GM23338 (cell line): ENCODE data around the gene RNF180. TPM values are rescaled to one million over a fixed set of nuclear protein-coding genes. Genes with fewer than 3 reads are reported as not detected.

ENCODE experiments used
- ATAC-seq: fragments of 200-7000 bp; cut with Tn5 transposase; 3 replicates; pipeline ENCODE4 v1.9.1; 2020
- DNase-seq: peaks from one replicate; pipeline ENCODE4 v3.0.0-alpha.2; 2015; ENCODE audit warnings: low spot score
- H2AFZ ChIP-seq: fragments of 200-600 bp; sonication (generic); 2 replicates; pipeline ENCODE4 v1.8.0; 2016; ENCODE audit warnings: antibody characterized with exemption, mild to moderate bottlenecking, moderate library complexity
- H3F3A ChIP-seq: fragments of 200-600 bp; sonication (generic); replicated peaks from 2 replicates; pipeline ENCODE4 v1.8.0; 2017; ENCODE audit warnings: antibody characterized with exemption, mixed run types, low read depth
- H3K27ac ChIP-seq: fragments of 200-600 bp; sonication (generic); 2 replicates; pipeline ENCODE4 v1.6.1; 2016; ENCODE audit warnings: low read depth
- H3K27me3 ChIP-seq: fragments of 200-600 bp; sonication (generic); 2 replicates; pipeline ENCODE4 v1.8.0; 2016; ENCODE audit warnings: mild to moderate bottlenecking, mixed run types, moderate library complexity; ENCODE audit not compliant: insufficient read depth
- H3K36me3 ChIP-seq: fragments of 200-600 bp; sonication (generic); 2 replicates; pipeline ENCODE4 v1.8.0; 2016; ENCODE audit warnings: mild to moderate bottlenecking; ENCODE audit not compliant: insufficient read depth
- H3K4me1 ChIP-seq: fragments of 200-600 bp; sonication (generic); 2 replicates; pipeline ENCODE4 v1.8.0; 2016; ENCODE audit warnings: mild to moderate bottlenecking, moderate library complexity; ENCODE audit not compliant: insufficient read depth
- H3K4me2 ChIP-seq: fragments of 200-600 bp; sonication (generic); 2 replicates; pipeline ENCODE4 v1.7.1; 2017; ENCODE audit warnings: mixed run types
- H3K4me3 ChIP-seq: fragments of 200-600 bp; sonication (generic); 2 replicates; pipeline ENCODE4 v1.6.1; 2016; ENCODE audit warnings: mixed run types
- H3K79me2 ChIP-seq: fragments of 200-600 bp; sonication (generic); replicated peaks from 2 replicates; pipeline ENCODE4 v1.8.0; 2017; ENCODE audit warnings: mild to moderate bottlenecking; ENCODE audit not compliant: insufficient read depth
- H3K9me2 ChIP-seq: fragments of 200-600 bp; sonication (generic); 2 replicates; pipeline ENCODE4 v1.8.0; 2017; ENCODE audit not compliant: insufficient read depth
- H4K20me1 ChIP-seq: fragments of 200-600 bp; sonication (generic); replicated peaks from 2 replicates; pipeline ENCODE4 v1.8.0; 2017; ENCODE audit warnings: mild to moderate bottlenecking; ENCODE audit not compliant: insufficient read depth
- H3K27ac Mint-ChIP-seq: 2 replicates; pipeline ENCODE4 v1.8.0; 2020; ENCODE audit warnings: inconsistent platforms, mild to moderate bottlenecking, moderate library complexity, mixed read lengths
- H3K27me3 Mint-ChIP-seq: 3 replicates; pipeline ENCODE4 v1.8.0; 2022; ENCODE audit warnings: low read depth, mild to moderate bottlenecking, moderate library complexity, mixed read lengths, inconsistent platforms; ENCODE audit not compliant: insufficient read depth, poor library complexity
- H3K36me3 Mint-ChIP-seq: 3 replicates; pipeline ENCODE4 v1.8.0; 2021; ENCODE audit warnings: low read depth, mild to moderate bottlenecking, inconsistent platforms, moderate library complexity, mixed read lengths
- H3K4me1 Mint-ChIP-seq: 3 replicates; pipeline ENCODE4 v1.8.0; 2020; ENCODE audit warnings: mild to moderate bottlenecking, inconsistent platforms, mixed read lengths
- H3K4me3 Mint-ChIP-seq: 3 replicates; pipeline ENCODE4 v1.8.0; 2021; ENCODE audit warnings: moderate library complexity, mild to moderate bottlenecking, inconsistent platforms, mixed read lengths
- H3K9me3 Mint-ChIP-seq: 3 replicates; pipeline ENCODE4 v1.8.0; 2020; ENCODE audit warnings: moderate library complexity, mild to moderate bottlenecking, inconsistent platforms, mixed read lengths
- CREB1 ChIP-seq: fragments of 250-450 bp; sonication (Bioruptor Pico); IDR thresholded peaks from 2 replicates; pipeline ENCODE4 v1.5.0; 2020; ENCODE audit warnings: low read depth, mild to moderate bottlenecking, moderate library complexity
- CTCF ChIP-seq, 2 experiments: fragments of 200-600 bp in 1 of 2; sonication (generic) in 1 of 2; conservative IDR thresholded peaks; 2 replicates each; pipeline versions ENCODE4 v1.5.1 to v1.6.1; 2016 to 2017; ENCODE audit warnings: antibody characterized with exemption in 2 of 2, low read depth in 2 of 2, mild to moderate bottlenecking in 2 of 2, moderate library complexity in 1 of 2
- ETS1 ChIP-seq: IDR thresholded peaks from 2 replicates; pipeline ENCODE4 v1.6.1; 2016; ENCODE audit warnings: antibody characterized with exemption
- JUNB ChIP-seq: IDR thresholded peaks from one replicate; pipeline ENCODE4 v1.6.1; 2016; ENCODE audit warnings: antibody characterized with exemption; ENCODE audit not compliant: unreplicated experiment
- NANOG ChIP-seq: IDR thresholded peaks from 2 replicates; pipeline ENCODE4 v1.6.1; 2016; ENCODE audit warnings: antibody characterized with exemption, borderline replicate concordance
- REST ChIP-seq: IDR thresholded peaks from one replicate; pipeline ENCODE4 v1.6.1; 2018; ENCODE audit warnings: antibody characterized with exemption; ENCODE audit not compliant: unreplicated experiment
- STAT1 ChIP-seq: IDR thresholded peaks from one replicate; pipeline ENCODE4 v1.6.1; 2016; ENCODE audit warnings: antibody characterized with exemption; ENCODE audit not compliant: unreplicated experiment
- ZNF114 ChIP-seq: fragments of 250-450 bp; sonication (Bioruptor Pico); IDR thresholded peaks from 2 replicates; pipeline ENCODE4 v1.5.0; 2020; ENCODE audit warnings: mild to moderate bottlenecking, moderate library complexity
- ZNF331 ChIP-seq: fragments of 250-450 bp; sonication (Bioruptor Pico); IDR thresholded peaks from 2 replicates; pipeline ENCODE4 v1.5.0; 2020; ENCODE audit warnings: low read depth, mild to moderate bottlenecking, moderate library complexity
- ZNF462 ChIP-seq: fragments of 250-450 bp; sonication (Bioruptor Pico); IDR thresholded peaks from 2 replicates; pipeline ENCODE4 v1.5.0; 2020; ENCODE audit warnings: mild to moderate bottlenecking, moderate library complexity
- polyA plus RNA-seq: library from polyadenylated mRNA; unstranded; fragments of >200 nt; fragmentation: Nextera tagmentation; extraction: Ambion mirVana; gene quantifications from 2 replicates; pipeline ENCODE4 v1.2.1, GENCODE V29; 2016
- total RNA-seq: library from RNA; depleted of rRNA; stranded (reverse); fragments of >200 nt; shearing (Covaris generic); gene quantifications from 2 replicates; pipeline ENCODE4 v1.2.3, GENCODE V29; 2014

RNF180 gene
- total and polyA plus RNA-seq, 2 experiments from 2014 or later, result 2.0 to 4.2 TPM

GRCh38 chr5:64333886-64334285 lies 168.2 kb downstream of the RNF180 start:
- Histone ChIP-seq H3K4me3 (no peak overlapping the region), H3K36me3 (no peaks in the 10 kb centered on the region), H3K4me1 (peaks cover 6% of the 10 kb centered on the region; the same call in 1 of the 2 replicates), H3K27me3 (no peaks in the 10 kb centered on the region), H3K9me2 (no peaks in the 10 kb centered on the region), H3K4me2 (no peak overlapping the region), H4K20me1 (no peaks in the 10 kb centered on the region), H3K27ac (no peak overlapping the region), H3F3A (no peaks in the 10 kb centered on the region), H2AFZ (no peak overlapping the region), H3K79me2 (no peaks in the 10 kb centered on the region)
- DNase-seq (no peak), ATAC-seq (peak; percentile 46; the same call in 1 of the 3 replicates)
- Mint-ChIP-seq H3K36me3 (peaks cover 9% of the 10 kb centered on the region; the same call in 2 of the 3 replicates), H3K4me1 (peaks cover 8% of the 10 kb centered on the region; the same call in 1 of the 3 replicates), H3K9me3 (peaks cover 4% of the 10 kb centered on the region; the same call in 2 of the 3 replicates), H3K4me3 (no peak overlapping the region), H3K27ac (peak overlapping the region; percentile 28; the same call in 1 of the 2 replicates), H3K27me3 (no peaks in the 10 kb centered on the region)
- no peak for TF ChIP-seq JUNB
- TF ChIP-seq ETS1, result no peak
- no peak for TF ChIP-seq ZNF462
- TF ChIP-seq ZNF331 (CRISPR knock-in tag), result no peak
- TF ChIP-seq STAT1, result no peak
- no peak for TF ChIP-seq NANOG
- TF ChIP-seq CTCF (conservative IDR thresholded peaks at IDR 0.05; ENCODE audit: low read depth in 2 of 2), result no peak
- no peak for TF ChIP-seq ZNF114 (CRISPR knock-in tag)
- no peak for TF ChIP-seq CREB1
- no peak for TF ChIP-seq REST
